ENCODE measurements around the gene NDUFB11. TPM values are rescaled to one million over a fixed set of nuclear protein-coding genes. Genes with fewer than 3 reads are reported as not detected.

Gene NDUFB11
- total RNA-seq, 4 donors from 2014 or later = 68.5 to 179 (median 107) TPM

- Histone ChIP-seq H3K4me1 (peaks cover 0 to 12% of the 10 kb centered on the region in 2 donors), H3K9me3 (no peaks in the 10 kb centered on the region), H3K27ac (no peak overlapping the region), H3K4me3 (replicated peaks in 1 of 3) (no peak overlapping the region), H3K36me3 (peaks cover 10 to 24% of the 10 kb centered on the region in 2 donors), H3K27me3 (no peaks in the 10 kb centered on the region)
- 91 to 93% methylated on average over 7 to 9 of the region's 12 CpGs for WGBS, 2 donors
- TF ChIP-seq, protein P1, sequence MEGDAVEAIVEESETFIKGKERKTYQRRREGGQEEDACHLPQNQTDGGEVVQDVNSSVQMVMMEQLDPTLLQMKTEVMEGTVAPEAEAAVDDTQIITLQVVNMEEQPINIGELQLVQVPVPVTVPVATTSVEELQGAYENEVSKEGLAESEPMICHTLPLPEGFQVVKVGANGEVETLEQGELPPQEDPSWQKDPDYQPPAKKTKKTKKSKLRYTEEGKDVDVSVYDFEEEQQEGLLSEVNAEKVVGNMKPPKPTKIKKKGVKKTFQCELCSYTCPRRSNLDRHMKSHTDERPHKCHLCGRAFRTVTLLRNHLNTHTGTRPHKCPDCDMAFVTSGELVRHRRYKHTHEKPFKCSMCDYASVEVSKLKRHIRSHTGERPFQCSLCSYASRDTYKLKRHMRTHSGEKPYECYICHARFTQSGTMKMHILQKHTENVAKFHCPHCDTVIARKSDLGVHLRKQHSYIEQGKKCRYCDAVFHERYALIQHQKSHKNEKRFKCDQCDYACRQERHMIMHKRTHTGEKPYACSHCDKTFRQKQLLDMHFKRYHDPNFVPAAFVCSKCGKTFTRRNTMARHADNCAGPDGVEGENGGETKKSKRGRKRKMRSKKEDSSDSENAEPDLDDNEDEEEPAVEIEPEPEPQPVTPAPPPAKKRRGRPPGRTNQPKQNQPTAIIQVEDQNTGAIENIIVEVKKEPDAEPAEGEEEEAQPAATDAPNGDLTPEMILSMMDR (IDR thresholded peaks at IDR 0.05) = no peak
- no peak for TF ChIP-seq POLR2A (IDR thresholded peaks at IDR 0.05)
- DNase-seq = no peak
- intact Hi-C loops (cut with DNase I) = no loop called here
Observed at GRCh38 chrX:47175588-47175980, 31.1 kb upstream of the NDUFB11 start.

DNA sequence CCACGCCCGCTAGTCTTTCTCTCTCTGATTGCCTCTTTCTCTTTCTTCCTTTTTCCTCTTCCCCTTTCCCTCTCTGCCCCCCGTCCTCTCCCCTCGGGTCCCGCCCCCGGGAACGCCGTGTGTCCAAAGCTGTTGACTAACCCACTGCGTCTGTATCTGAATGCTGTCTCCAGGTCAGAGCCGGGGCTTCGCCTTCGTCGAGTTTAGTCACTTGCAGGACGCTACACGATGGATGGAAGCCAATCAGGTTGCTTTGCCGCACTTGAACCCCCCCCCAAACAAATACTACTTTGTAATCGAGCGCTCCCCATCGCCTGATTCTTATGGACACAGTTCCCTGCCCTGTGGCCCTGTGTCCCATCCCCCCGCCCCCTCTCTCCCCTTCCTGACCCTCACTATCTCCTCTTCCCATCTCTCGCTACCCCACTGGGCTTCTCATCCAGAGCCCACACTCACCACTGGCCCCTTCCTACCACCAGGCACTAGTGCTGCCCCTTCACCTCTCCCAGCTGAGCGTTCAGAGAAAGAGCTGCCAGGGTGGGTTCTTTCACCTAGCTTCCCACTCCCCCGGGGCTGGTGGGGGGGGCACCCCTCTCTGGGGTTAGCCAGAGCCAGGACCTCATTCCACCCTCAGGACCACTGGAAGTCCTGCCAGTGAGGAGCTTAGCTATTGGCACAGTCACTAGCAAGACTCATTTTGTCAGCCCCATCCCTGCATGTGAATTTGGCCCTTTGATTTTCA, 30.5 kb upstream of the NDUFB11 start:
- H3K9me3 ChIP-seq = no peaks in the 10 kb centered on the region
- whole genome bisulfite sequencing, 2 donors = 88 to 92% methylated on average over 23 of the region's 23 CpGs
- peaks cover 0 to 12% of the 10 kb centered on the region in 2 donors for H3K4me1 ChIP-seq
- H3K27ac ChIP-seq = no peak overlapping the region
- H3K36me3 ChIP-seq = peaks cover 10 to 23% of the 10 kb centered on the region in 2 donors
- no peaks in the 10 kb centered on the region for H3K27me3 ChIP-seq
- intact Hi-C loops (cut with DNase I) = no loop called here
- DNase-seq = no peak
- no peak overlapping the region for H3K4me3 ChIP-seq (replicated peaks in 1 of 3)
- TF ChIP-seq, protein P1 (IDR thresholded peaks at IDR 0.05) = no peak

GRCh38 chrX:47174376-47174775, 29.9 kb upstream of the NDUFB11 start:
- Histone ChIP-seq H3K4me3 (replicated peaks in 1 of 3) (no peak overlapping the region), H3K36me3 (peaks cover 10 to 19% of the 10 kb centered on the region in 2 donors), H3K4me1 (peaks cover 0 to 12% of the 10 kb centered on the region in 2 donors), H3K27me3 (no peaks in the 10 kb centered on the region), H3K9me3 (no peaks in the 10 kb centered on the region), H3K27ac (no peak overlapping the region)
- intact Hi-C loops (cut with DNase I) = no loop called here
- no peak for TF ChIP-seq POLR2A (IDR thresholded peaks at IDR 0.05)
- TF ChIP-seq, protein P1 (IDR thresholded peaks at IDR 0.05) = no peak
- no peak for DNase-seq
- WGBS, 2 donors = 96 to 100% methylated on average over 3 to 7 of the region's 12 CpGs

- no peak overlapping the region for H3K27ac ChIP-seq
- WGBS, 2 donors = 85 to 89% methylated on average over 4 to 15 of the region's 18 CpGs
- peaks cover 0 to under 1% of the 10 kb centered on the region in 2 donors for H3K4me1 ChIP-seq
- DNase-seq = no peak
- no peak overlapping the region for H3K4me3 ChIP-seq (replicated peaks in 1 of 3)
- H3K36me3 ChIP-seq = peaks cover 10 to 19% of the 10 kb centered on the region in 2 donors
- TF ChIP-seq, protein P1 (IDR thresholded peaks at IDR 0.05) = no peak
- no peak for TF ChIP-seq POLR2A (IDR thresholded peaks at IDR 0.05)
- H3K9me3 ChIP-seq = no peaks in the 10 kb centered on the region
- H3K27me3 ChIP-seq = no peaks in the 10 kb centered on the region
- intact Hi-C loops (cut with DNase I) = no loop called here
Observed at GRCh38 chrX:47172971-47173792, 28.7 kb upstream of the NDUFB11 start.

DNA sequence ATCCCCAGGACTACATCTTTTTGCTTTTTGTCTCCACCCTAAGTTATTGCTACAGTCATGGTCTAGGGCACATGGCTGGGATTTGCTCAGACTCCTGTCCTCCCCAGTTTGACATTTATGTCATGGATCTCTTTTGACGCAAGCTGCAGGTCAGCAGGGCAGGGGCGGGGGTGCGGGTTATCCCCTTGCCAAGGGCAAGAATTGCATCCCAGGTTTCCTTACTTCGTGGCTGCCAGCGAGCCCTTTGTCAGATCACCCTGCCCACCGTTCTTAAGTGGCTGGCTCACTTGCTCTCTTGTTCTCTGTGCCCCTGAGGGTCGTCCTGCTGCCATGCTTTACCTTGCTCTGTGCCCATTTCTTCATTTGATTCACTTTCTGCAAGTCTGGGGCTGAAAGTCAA, 28.0 kb upstream of the NDUFB11 start:
- Histone ChIP-seq H3K27ac (no peak overlapping the region), H3K4me3 (replicated peaks in 1 of 3) (no peak overlapping the region), H3K4me1 (no peaks in the 10 kb centered on the region), H3K9me3 (no peaks in the 10 kb centered on the region), H3K27me3 (no peaks in the 10 kb centered on the region), H3K36me3 (peaks cover 10 to 19% of the 10 kb centered on the region in 2 donors)
- TF ChIP-seq, protein P1 (IDR thresholded peaks at IDR 0.05) = no peak
- no peak for TF ChIP-seq POLR2A (IDR thresholded peaks at IDR 0.05)
- DNase-seq = no peak
- WGBS, 2 donors = 92 to 94% methylated on average over 7 of the region's 7 CpGs
- intact Hi-C loops (cut with DNase I) = no loop called here
